RWPE1 (cell line): Measurements from ENCODE around the gene MORF4L1.

Source experiments
- CTCF ChIA-PET: fragments of 350-600 bp; sonication (Branson Sonifier 250); formaldehyde crosslinking; extraction: SDS; loops from one replicate; lab custom pipeline; 2021; lab: Yijun Ruan, JAX
- POLR2A ChIA-PET: fragments of 400-600 bp; formaldehyde crosslinking; extraction: SDS; loops from one replicate; lab custom pipeline; 2020; ENCODE audit warnings: antibody characterized with exemption; ENCODE audit not compliant: low non-redundant PET; lab: Yijun Ruan, JAX
- DNase-seq: peaks from one replicate; pipeline ENCODE4 v3.0.0; 2012; ENCODE audit warnings: low spot score
- H3K27ac ChIP-seq: fragments of 450-650 bp; 2 replicates; pipeline ENCODE4 v1.5.1; 2017
- CTCF ChIP-seq: fragments of 450-650 bp; conservative IDR thresholded peaks from 2 replicates; pipeline ENCODE4 v1.5.1; 2017; ENCODE audit warnings: low read depth, mild to moderate bottlenecking

Gene MORF4L1

GRCh38 chr15:78909160-78909695 is 36.5 kb downstream of the MORF4L1 start:
- ChIA-PET POLR2A (no interaction called here), CTCF (interaction anchor here (0.7 to 2.7 kb wide), 2 partner anchors 153 to 275 kb away, joined by 3 to 10 read pairs; no protein-coding TSS in a partner anchor)
- DNase-seq, result no peak

GRCh38 chr15:78909791-78910228 is 37.1 kb downstream of the MORF4L1 start:
- ChIA-PET CTCF (interaction anchor here (0.5 to 0.8 kb wide), 3 partner anchors 30 to 68 kb away, joined by 3 to 5 read pairs (median 4); no protein-coding TSS in a partner anchor), POLR2A (no interaction called here)
- H3K27ac ChIP-seq, result no peak overlapping the region
- peak; percentile 78 for TF ChIP-seq CTCF
- DNase-seq, result peak; percentile 52

More at GRCh38 chr15:78909160-78909695, 36.5 kb downstream of the MORF4L1 start:
- no peak for TF ChIP-seq CTCF
- 0 out of 2 replicates have a peak overlapping the region, but pooled peaks have one; percentile 1 for H3K27ac ChIP-seq

- ChIA-PET POLR2A (no interaction called here), CTCF (interaction anchor here (0.5 to 0.8 kb wide), 3 partner anchors 30 to 68 kb away, joined by 3 to 5 read pairs (median 4); no protein-coding TSS in a partner anchor)
- no peak overlapping the region for H3K27ac ChIP-seq
- no peak for DNase-seq
- TF ChIP-seq CTCF, result no peak
These were observed 37.6 kb downstream of the MORF4L1 start for GRCh38 chr15:78910271-78910670.

GRCh38 chr15:78912316-78912715 is 39.6 kb downstream of the MORF4L1 start:
- DNase-seq, result no peak
- TF ChIP-seq CTCF, result no peak
- CTCF ChIA-PET, result interaction anchor here (0.6 kb wide), 1 partner anchor 272 kb away, joined by 3 read pairs; no protein-coding TSS in a partner anchor
- no peak overlapping the region for H3K27ac ChIP-seq
- POLR2A ChIA-PET, result no interaction called here

GRCh38 chr15:78913012-78913411 is 40.3 kb downstream of the MORF4L1 start:
- POLR2A ChIA-PET, result no interaction called here

More at GRCh38 chr15:78913012-78913411, 40.3 kb downstream of the MORF4L1 start:
- peak overlapping the region; percentile 72 for H3K27ac ChIP-seq
- TF ChIP-seq CTCF, result no peak
- no peak for DNase-seq
- CTCF ChIA-PET, result interaction anchor here (1.6 kb wide), 1 partner anchor 12 kb away, joined by 3 read pairs; no protein-coding TSS in a partner anchor
